ACHN (cell line): Measurements from ENCODE around the gene UTS2R.
"Not testable (repeated sequence)": the region's sequence is repeated elsewhere in the genome, so short reads cannot be mapped to it uniquely, and the experiment has no call there.

Experiments used
- DNase-seq: peaks from one replicate; pipeline ENCODE4 v3.0.0-alpha.2; 2015
- in situ Hi-C: cut with HindIII; loops from 2 replicates; pipeline ENCODE4 v1.10.0; 2017; ENCODE audit warnings: low sequenced_read_pairs, low pct_ligation_motif_present, low pct_unique_long_range_greater_than_20kb

Gene UTS2R

DNA sequence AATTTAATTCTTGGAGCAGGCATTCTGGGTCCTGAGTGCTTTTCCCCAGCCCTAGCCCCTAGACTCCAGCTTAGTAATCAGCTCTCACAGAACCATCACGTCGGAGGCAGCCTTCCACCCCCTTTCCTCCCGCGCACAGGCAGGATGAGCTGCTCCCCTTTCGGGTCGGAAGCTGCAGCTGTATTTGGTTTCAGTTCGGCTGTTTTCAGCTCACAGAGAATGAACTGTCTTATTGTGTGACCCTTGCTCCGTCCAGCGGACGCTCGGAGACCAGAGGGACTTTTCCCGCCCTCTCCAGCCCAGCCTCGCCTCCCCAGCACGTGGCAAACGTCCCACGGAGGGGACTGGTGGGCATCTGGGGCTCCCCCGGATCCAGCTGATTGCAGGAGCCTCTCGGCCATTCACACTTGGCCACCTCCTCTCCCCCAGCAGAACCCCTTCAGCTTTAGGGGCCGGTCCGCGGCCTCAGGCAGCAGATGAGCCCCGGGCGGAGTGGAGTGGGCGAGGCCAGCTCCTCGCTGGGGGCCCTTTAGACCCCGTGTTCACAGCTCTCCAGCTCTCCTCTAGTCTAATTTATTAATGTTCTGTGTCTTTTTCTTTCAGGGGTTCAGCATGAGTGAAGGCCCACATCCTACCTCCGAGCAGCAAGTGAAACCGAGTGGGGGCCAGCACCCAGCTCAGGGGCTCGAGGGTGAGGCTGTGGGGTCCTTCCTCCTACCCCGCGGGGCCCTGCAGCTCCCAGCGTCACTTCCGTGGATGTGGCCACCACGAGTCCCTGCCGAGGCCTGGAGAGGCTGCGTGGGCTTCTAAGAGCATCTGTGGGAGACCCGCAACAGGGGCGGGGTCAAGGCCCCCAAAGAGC lies 863 bp upstream of the UTS2R start:
- no peak for DNase-seq
- in situ Hi-C loops, result no loop called here

DNA sequence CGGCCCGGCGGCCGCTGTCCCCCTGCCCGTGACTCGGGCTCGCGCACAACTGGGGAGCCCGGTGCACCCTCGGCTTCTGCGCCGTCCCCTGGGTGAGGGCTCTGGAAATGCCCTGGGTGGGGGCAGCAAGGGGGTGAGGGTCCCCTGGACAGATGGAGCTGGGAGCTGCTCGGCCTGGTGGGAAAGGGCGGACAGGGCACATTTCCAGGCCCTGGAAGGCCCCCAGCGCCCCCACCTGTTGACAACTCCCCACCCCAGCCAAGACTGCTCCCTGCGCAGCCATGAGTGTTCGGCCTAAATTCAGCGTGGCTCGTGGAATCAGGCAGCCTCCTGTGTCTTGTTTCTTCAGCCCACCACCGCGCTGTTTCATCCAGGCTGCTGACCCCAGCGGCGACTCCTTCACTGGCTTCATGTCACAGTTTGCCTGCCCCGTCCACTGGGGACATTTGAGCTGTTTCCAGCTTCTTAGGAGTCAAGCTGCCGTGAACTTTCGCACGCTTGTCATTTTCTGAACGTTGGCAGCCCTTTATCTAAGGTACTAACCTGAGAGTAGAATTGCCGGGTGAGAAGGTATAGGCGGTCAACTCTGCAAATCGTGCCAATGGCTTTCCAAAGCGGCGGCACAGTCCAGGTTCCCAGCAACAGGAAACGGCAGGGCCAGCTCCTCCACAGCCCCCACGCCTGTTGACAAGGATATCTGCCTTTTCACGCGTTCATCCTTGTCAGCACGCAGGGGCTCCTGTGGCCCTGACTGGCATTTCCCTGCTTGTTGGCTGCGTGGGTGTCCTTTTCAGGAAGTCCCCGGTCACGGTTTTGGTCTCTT lies 895 bp downstream of the UTS2R start:
- no peak for DNase-seq
- in situ Hi-C loops, result no loop called here

DNA sequence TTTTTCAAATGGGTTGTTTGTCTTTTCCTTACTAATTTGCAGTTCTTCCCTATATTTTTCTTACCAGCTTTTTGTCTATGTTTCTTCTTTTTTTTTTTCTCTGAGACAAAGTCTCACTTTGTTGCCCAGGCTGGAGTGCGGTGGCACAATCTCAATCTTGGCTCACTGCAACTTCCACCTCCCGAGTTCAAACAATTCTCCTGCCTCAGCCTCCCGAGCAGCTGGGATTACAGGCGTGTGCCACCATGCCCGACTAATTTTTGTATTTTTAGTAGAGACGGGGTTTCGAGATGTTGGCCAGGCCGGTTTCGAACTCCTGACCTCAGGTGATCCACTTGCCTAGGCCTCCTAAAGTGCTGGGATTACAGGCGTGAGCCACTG lies 1.5 kb downstream of the UTS2R start:
- DNase-seq, in situ Hi-C loops: not testable (repeated sequence)

DNA sequence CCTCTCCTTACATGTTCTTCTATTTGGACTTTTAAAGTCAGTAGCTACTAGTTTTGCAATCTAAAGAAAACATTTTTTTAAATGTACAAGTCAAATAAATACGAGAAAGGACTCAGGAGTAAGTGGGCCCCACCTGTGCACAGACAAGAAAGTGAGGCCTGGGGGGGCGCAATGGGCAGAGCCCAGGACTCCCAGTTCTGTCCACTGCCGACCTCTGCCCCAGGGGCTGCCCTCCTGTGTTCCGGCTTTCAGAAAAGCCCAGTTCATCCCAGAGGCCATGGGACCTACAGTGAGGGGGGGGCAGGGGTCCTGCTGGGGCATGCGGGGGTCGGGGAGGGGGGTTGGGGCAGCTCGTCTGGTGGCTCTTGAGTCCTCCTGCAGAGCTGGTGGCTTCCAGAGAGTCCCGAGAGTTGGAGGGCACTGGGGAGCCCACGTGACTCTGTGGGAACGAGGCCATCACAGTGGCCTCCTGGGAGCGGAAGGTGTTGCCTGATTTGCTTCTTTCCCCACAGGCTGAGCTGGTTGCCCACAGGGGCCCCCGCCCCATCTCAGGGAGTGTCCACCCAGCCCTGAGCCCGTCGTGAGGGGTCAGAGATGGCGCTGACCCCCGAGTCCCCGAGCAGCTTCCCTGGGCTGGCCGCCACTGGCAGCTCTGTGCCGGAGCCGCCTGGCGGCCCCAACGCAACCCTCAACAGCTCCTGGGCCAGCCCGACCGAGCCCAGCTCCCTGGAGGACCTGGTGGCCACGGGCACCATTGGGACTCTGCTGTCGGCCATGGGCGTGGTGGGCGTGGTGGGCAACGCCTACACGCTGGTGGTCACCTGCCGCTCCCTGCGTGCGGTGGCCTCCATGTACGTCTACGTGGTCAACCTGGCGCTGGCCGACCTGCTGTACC lies 2.4 kb downstream of the UTS2R start:
- in situ Hi-C loops, result no loop called here
- no peak for DNase-seq

DNA sequence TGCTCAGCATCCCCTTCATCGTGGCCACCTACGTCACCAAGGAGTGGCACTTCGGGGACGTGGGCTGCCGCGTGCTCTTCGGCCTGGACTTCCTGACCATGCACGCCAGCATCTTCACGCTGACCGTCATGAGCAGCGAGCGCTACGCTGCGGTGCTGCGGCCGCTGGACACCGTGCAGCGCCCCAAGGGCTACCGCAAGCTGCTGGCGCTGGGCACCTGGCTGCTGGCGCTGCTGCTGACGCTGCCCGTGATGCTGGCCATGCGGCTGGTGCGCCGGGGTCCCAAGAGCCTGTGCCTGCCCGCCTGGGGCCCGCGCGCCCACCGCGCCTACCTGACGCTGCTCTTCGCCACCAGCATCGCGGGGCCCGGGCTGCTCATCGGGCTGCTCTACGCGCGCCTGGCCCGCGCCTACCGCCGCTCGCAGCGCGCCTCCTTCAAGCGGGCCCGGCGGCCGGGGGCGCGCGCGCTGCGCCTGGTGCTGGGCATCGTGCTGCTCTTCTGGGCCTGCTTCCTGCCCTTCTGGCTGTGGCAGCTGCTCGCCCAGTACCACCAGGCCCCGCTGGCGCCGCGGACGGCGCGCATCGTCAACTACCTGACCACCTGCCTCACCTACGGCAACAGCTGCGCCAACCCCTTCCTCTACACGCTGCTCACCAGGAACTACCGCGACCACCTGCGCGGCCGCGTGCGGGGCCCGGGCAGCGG lies 3.2 kb downstream of the UTS2R start:
- no peak for DNase-seq
- in situ Hi-C loops, result no loop called here

DNA sequence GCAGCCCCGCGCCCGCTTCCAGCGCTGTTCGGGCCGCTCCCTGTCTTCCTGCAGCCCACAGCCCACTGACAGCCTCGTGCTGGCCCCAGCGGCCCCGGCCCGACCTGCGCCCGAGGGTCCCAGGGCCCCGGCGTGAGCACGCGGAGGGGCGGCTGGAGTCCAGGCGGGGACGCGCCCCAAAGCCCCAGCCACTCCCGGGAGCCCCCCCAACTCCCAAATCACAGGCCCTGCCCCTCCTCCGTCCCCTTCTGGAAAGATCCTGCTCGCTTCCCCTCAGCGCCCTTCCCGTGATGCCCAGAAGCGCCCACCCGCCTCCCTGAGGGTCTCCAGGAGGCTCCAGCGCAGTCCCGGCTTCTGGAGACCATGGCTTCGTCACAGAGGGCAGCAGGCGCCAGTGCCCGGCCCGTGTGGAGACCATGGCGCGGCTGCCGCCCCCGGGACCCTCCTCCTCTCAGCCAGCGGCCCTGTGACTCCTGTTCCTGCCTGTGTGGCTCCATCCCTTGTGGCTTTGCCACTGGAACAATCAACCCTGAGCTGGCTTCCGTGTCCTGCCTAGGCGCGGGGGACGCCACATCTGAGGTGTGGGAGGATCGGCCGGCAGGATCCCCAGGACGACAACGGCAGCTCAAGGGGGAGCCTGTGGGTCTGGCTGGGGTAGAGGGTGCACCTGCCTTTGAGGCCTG lies 3.9 kb downstream of the UTS2R start:
- in situ Hi-C loops, result no loop called here
- DNase-seq, result no peak

DNA sequence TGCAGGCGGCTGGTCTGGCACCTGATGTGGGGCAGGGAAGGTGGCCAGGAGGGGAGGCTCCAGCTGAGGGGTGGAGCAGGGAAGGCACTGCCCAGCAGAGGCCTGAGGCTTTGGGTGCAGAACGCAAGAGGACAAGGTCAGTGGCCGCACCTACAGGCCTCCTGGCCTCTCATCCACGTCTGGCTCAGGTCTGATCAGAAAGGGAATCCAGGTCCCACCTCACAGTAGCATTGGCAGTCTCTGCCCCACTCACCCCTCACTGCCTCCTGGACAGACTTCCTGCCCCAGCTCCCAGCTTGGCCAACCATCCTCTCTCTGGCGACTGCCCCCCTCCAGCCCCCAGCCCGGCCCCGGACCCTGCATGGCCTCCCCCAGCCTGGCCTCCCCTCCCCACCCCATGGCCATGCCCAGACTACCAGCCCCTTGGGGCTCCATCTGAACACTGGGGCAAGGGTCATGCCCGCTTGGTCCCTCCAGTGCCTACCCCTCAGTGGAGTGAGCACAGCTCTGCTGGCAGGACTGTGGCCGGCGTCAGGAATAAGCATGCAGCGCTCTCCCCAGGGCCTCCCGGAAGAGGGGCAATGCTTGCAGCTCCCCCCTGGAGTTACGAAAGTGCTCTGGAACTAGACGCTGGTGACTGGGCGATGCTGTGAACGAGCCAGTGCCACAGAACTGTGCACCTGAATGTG lies 4.6 kb downstream of the UTS2R start:
- in situ Hi-C loops, result no loop called here

DNA sequence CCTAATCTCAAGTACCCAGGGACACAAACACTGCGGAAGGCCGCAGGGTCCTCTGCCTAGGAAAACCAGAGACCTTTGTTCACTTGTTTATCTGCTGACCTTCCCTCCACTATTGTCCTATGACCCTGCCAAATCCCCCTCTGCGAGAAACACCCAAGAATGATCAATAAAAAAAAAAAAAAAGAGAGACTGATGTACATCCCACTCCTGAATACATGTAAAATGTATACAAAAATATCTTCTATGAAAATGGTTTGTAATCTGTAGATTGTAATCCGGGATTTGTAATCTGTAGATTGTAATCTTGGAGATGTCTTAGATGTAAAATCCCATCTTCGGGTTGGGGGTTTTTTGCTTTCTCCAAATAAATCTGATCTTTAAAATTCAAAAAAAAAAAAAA lies 5.7 kb downstream of the UTS2R start:
- DNase-seq, in situ Hi-C loops: not testable (repeated sequence)

More for the DNA sequence above, 4.6 kb downstream of the UTS2R start:
- DNase-seq, result no peak

DNA sequence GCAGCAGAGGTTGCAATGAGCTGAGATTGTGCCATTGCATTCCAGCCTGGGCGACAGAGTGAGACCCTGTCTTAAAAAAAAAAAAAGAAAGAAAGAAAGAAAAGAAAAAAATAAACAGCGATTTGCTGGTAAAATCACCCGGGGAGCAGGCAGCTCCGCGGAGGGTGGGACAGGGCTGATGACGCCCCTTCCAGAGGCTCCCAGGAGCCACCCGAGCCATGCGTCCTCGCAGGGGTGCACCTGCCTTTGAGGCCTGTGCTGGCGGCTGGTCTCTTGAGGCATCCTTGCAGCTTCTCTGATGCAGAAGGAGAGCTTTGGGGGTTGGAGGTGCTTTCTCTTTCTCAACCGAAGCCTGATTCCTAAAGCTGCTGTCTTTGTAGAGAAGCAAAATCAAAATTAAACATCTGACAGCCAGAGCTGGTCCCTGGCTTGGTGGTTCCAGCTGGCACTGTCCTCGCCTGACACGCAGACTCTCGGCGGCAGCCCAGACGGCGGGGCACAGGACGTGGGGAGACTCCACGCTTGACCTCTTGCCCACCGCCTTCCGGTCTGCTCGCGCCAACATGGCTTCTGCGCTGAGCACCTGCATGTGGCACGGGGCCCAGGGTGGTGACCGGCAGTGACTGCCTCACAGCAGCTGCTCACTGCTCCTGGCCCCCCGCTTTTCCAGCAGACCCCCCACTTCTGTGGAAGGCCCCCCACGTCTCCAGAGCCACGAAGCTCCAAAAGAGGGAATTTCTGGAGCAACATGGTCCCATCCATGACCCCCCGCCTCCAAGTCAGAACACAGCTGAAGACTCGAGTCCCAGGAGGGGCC lies 6.6 kb downstream of the UTS2R start:
- no peak for DNase-seq
- in situ Hi-C loops, result no loop called here

DNA sequence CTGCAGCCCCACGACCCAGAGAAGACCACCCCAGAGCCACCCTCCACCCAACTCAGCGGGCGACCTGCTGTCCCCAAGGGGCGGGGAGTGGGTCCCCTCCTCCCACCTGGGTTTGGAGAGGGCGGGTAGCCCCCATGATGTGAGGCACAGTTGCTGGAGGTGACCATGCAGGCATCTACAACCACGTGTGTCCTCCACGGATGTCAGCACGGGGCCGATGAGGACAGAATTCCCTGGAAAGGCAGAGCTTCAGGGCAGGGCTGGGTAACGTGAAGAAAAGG lies 7.1 kb downstream of the UTS2R start:
- DNase-seq, result no peak
- in situ Hi-C loops, result no loop called here

DNA sequence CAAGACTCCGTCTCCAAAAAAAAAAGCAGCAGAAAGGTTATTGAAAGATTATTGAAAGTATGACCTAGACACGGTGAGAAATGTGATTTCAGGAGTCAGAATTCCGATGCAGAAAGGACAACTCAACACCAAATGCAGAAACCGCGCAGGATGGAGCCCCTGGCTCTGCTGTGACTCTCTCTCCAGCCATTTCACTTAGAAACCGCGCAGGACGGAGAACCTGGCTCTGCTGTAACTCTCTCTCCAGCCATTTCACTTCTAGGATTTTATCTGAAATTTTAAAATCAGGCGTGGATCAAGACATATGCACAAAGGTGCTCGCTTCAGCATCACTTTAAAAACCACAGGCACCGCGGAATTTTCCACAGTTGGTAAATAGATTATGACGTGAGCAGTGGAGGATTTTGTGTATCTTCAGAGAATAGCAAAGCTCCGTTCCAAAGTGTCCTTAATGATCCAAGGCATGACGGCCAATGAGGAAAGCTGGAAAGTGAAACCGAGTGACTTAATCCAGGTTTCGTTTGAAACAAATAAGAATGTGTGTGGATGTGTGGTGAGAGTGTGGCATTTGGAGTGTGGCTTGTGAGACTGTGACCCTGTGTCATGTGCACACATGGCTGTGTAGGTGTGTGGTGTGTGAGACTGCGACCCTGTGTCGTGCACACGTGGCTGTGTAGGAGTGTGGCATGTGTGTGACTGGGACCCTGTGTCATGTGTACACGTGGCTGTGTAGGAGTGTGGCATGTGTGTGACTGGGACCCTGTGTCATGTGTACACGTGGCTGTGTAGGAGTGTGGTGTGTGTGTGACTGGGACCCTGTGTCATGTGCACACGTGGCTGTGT lies 9.5 kb downstream of the UTS2R start:
- no peak for DNase-seq
- in situ Hi-C loops, result no loop called here

DNA sequence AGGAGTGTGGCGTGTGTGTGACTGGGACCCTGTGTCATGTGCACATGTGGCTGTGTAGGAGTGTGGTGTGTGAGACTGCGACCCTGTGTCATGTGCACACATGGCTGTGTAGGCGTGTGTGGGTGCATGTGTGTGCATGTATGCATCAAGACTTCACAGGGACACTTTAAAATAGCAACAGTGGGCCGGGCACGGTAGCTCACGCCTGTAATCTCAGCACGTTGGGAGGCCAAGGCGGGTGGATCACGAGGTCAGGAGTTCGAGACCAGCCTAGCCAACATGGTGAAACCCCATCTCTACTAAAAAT lies 10.1 kb downstream of the UTS2R start:
- in situ Hi-C loops, result not testable (repeated sequence)

DNA sequence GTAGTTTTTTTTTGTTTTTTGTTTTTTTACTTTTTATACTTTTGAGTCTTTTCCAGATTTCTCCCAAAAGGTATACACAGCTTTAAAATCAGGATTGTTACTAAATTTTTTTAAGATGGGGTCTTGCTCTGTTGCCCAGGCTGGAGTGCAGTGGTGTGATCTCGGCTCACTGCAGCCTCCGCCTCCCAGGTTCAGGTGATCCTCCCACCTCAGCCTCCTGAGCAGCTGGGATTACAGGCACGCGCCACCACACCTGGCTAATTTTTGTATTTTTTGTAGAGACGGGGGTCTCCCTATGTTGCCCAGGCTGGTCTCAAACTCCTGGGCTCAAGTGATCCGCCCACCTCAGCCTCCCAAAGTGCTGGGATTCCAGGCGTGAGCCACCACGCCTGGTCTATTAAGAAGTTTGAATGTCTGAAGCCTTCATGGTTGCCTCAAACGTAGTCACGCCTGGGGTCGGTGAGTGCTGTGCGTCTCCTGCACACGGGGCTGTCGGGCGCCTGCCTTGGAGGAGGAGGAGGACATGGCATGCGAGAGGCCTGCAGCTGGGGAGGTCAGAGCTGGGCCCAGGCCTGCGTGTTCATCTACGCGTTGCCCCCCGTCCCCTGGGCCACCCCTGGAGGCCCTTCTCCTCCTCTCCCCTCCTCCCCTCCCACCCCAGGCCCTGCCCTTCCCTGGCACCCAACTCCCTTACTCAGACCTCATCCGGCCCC lies 10.8 kb downstream of the UTS2R start:
- DNase-seq, in situ Hi-C loops: not testable (repeated sequence)

More for the DNA sequence above, 10.1 kb downstream of the UTS2R start:
- not testable (repeated sequence) for DNase-seq

DNA sequence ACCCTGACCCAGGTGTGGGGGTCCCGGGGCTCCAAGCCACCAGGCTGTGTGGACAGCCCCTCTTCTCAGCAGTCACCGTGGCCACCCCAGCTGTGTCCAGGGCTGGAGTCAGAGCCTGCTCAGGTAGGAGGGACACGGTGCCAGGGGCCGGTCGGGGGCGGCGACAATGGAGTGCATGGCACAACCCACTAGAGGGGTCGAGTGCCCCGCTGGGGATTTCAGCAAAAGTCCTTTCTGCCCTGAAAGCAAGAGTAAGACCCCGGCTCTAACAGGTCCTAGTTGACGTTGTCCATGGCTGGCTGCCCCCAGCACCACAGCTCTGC lies 11.3 kb downstream of the UTS2R start:
- DNase-seq, result no peak
- in situ Hi-C loops, result no loop called here

DNA sequence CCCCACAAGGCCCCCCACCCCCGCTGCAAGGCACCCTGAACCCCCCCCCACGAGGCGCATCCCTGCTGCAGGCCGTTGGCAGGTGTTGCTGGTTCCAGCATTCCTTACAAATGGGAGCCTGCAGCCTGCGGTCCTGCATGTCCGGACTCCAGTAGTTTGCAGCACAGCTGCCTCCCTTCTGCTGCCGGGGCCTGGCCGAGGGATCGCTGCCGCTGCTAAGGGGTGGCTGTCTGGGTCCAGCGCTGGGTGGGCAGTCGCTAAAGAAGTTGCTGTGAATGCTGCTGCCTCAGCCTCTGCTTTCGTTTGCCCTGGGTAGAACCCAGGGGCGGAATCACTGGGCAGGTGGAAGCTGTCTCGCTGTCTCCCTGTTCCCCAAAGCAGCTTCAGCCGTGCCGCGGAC lies 11.8 kb downstream of the UTS2R start:
- DNase-seq, result no peak

More for the DNA sequence above, 11.8 kb downstream of the UTS2R start:
- in situ Hi-C loops, result no loop called here
